ENCODE results near the gene MTCP1. TPM values are rescaled to one million over a fixed set of nuclear protein-coding genes. Genes with fewer than 3 reads are reported as not detected.
A peak's percentile ranks its signal among the peaks of the same experiment; 100 is the strongest.

MTCP1 gene, protein sequence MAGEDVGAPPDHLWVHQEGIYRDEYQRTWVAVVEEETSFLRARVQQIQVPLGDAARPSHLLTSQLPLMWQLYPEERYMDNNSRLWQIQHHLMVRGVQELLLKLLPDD
- total RNA-seq (2014; rRNA removed; shearing (Covaris generic)), result 0.83 and 6.3 TPM in 2 replicates
- 17.7 and 28.3 TPM in 2 replicates for polyA plus RNA-seq (2016; fragmentation: Nextera tagmentation; extraction: Ambion mirVana)
- long read RNA-seq, result 0 reads

DNA sequence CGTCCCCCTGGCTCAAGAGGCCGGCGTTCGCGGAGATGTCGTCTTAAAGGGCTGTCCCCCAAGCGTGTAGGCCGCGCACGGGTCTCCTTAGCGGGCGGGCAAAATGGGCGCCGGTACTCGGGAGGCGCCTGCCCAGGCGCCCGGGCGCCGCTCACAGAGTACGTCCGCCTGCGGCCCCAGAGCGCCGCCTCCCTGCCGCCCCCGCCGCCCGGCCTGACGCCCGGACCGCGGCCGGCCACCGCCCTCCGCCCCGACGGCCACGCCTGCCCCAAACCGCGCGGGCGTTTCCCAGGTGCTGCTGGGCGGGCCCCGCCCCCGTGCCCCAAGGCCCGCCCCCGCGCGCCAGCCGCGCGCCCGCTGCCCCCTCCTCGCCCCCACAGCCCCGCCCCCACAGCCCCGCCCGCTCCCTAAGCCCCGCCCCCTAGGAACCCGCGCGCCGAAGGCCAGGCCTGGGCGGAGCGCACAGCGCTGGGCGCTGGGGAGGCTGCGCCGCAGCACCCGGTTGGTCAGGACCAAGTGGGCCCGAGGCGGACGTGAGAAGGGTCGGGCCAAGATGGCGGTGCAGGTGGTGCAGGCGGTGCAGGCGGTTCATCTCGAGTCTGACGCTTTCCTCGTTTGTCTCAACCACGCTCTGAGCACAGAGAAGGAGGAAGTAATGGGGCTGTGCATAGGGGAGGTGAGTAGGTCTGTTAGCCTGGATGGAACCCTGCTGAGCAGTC lies at the start of gene MTCP1, which contains the start of the genes BRCC3 and CMC4:
Gene MTCP1, minus strand, starts transcription at position 162 of the 719 bp plus-strand sequence. CDS start 5,126 bp downstream, outside the sequence.
Gene BRCC3, plus strand, starts transcription at position 534 of the 719 bp plus-strand sequence. Its CDS starts 20 bp downstream, at position 554.
Gene CMC4, minus strand, starts transcription at position 162 of the 719 bp plus-strand sequence. CDS start 7,113 bp downstream, outside the sequence.
- Histone ChIP-seq H3K4me1 (ENCODE audit: insufficient read depth) (no peaks in the 10 kb centered on the region; the same call in 1 of the 2 replicates), H3K79me2 (replicated peaks; ENCODE audit: insufficient read depth) (peaks cover 19% of the 10 kb centered on the region), H3K4me3 (peak within 1 kb of the TSS; percentile 87), H3K27me3 (ENCODE audit: insufficient read depth) (no peaks in the 10 kb centered on the region), H3F3A (replicated peaks; ENCODE audit: low read depth) (no peaks in the 10 kb centered on the region), H3K27ac (ENCODE audit: low read depth) (peak within 1 kb of the TSS; percentile 86), H3K4me2 (peak within 1 kb of the TSS; percentile 84), H3K9me2 (ENCODE audit: insufficient read depth) (no peaks in the 10 kb centered on the region), H3K36me3 (ENCODE audit: insufficient read depth) (no peaks in the 10 kb centered on the region), H4K20me1 (replicated peaks; ENCODE audit: insufficient read depth) (no peaks in the 10 kb centered on the region), H2AFZ (peak within 1 kb of the TSS; percentile 96)
- Mint-ChIP-seq H3K27me3 (ENCODE audit: insufficient read depth, low read depth, poor library complexity) (no peaks in the 10 kb centered on the region), H3K4me3 (peak within 1 kb of the TSS; percentile 94), H3K9me3 (no peaks in the 10 kb centered on the region), H3K4me1 (no peaks in the 10 kb centered on the region; the same call in 1 of the 3 replicates), H3K27ac (peak within 1 kb of the TSS; percentile 94), H3K36me3 (ENCODE audit: low read depth) (peaks cover 21% of the 10 kb centered on the region; the same call in 2 of the 3 replicates)
- peak; percentile 77 for DNase-seq (ENCODE audit: low spot score)
- TF ChIP-seq CREB1 (CRISPR knock-in tag; IDR thresholded peaks at IDR 0.05; ENCODE audit: low read depth) (no peak), POLR2AphosphoS5 (IDR thresholded peaks at IDR 0.05; ENCODE audit: low read depth) (peak; percentile 89)
- peak; percentile 95 for ATAC-seq

DNA sequence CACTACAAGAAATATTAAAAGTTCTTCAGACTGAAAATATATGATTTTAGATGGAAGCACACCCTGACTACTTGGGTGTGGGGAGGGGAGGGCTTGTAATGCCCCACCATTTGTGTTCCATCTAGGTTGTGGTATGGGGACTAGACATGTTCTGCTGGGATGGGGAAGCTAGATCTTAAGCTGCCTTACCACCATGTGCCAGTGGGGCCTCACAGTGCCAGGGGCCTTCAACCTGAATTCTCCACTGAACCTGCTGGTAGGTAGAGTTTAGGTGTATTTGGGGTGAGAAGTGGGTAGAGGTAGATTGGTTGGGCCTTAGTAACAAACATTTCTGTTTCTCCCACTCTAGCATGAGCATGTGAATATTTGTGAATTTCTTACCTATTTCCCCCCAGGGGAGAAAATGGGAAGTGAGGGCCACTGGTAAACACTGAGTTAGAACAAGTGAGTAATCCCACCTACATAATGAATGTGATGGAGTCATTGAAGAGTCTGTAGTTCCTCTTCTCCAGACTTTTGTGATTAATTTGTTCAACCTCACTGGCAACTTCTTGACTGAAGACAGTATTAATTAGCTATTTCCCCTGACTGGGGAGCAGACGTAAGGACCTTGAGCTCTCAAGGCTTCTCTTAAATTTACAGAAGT lies 44.4 kb upstream of the MTCP1 start:
- no peaks in the 10 kb centered on the region for H3K4me1 ChIP-seq (ENCODE audit: insufficient read depth)
- H3F3A ChIP-seq (replicated peaks; ENCODE audit: low read depth), result no peaks in the 10 kb centered on the region
- no peak overlapping the region for H3K27ac ChIP-seq (ENCODE audit: low read depth)
- Mint-ChIP-seq H3K27me3 (ENCODE audit: insufficient read depth, low read depth, poor library complexity) (peaks cover 2% of the 10 kb centered on the region), H3K27ac (no peak overlapping the region), H3K9me3 (no peaks in the 10 kb centered on the region), H3K4me3 (no peak overlapping the region), H3K4me1 (no peaks in the 10 kb centered on the region), H3K36me3 (ENCODE audit: low read depth) (peaks cover 26% of the 10 kb centered on the region; the same call in 2 of the 3 replicates)
- H3K4me3 ChIP-seq, result no peak overlapping the region
- no peaks in the 10 kb centered on the region for H3K79me2 ChIP-seq (replicated peaks; ENCODE audit: insufficient read depth)
- no peak for ATAC-seq
- H2AFZ ChIP-seq, result no peak overlapping the region
- H3K36me3 ChIP-seq (ENCODE audit: insufficient read depth), result no peaks in the 10 kb centered on the region; the same call in 1 of the 2 replicates
- no peaks in the 10 kb centered on the region for H3K27me3 ChIP-seq (ENCODE audit: insufficient read depth)
- no peak for DNase-seq (ENCODE audit: low spot score)
- H3K9me2 ChIP-seq (ENCODE audit: insufficient read depth), result no peaks in the 10 kb centered on the region
- no peak overlapping the region for H3K4me2 ChIP-seq
- no peaks in the 10 kb centered on the region for H4K20me1 ChIP-seq (replicated peaks; ENCODE audit: insufficient read depth)
- TF ChIP-seq CTCF (conservative IDR thresholded peaks at IDR 0.05; ENCODE audit: low read depth in 2 of 2) (no peak), ZNF114 (CRISPR knock-in tag; IDR thresholded peaks at IDR 0.05) (no peak), ETS1 (IDR thresholded peaks at IDR 0.05) (no peak), EZH2phosphoT487 (IDR thresholded peaks at IDR 0.05; ENCODE audit: unreplicated experiment) (no peak), ZNF462 (CRISPR knock-in tag; IDR thresholded peaks at IDR 0.05) (no peak), CREB1 (CRISPR knock-in tag; IDR thresholded peaks at IDR 0.05; ENCODE audit: low read depth) (no peak), NANOG (IDR thresholded peaks at IDR 0.05; ENCODE audit: borderline replicate concordance) (no peak), EZH2 (IDR thresholded peaks at IDR 0.05; ENCODE audit: low read depth, unreplicated experiment) (no peak)
